Measurements from ENCODE around the gene PSME3. TPM values are rescaled to one million over a fixed set of nuclear protein-coding genes. Genes with fewer than 3 reads are reported as not detected.

The PSME3 gene
- total RNA-seq, 1 experiment from 2014 or later: 115 TPM

DNA sequence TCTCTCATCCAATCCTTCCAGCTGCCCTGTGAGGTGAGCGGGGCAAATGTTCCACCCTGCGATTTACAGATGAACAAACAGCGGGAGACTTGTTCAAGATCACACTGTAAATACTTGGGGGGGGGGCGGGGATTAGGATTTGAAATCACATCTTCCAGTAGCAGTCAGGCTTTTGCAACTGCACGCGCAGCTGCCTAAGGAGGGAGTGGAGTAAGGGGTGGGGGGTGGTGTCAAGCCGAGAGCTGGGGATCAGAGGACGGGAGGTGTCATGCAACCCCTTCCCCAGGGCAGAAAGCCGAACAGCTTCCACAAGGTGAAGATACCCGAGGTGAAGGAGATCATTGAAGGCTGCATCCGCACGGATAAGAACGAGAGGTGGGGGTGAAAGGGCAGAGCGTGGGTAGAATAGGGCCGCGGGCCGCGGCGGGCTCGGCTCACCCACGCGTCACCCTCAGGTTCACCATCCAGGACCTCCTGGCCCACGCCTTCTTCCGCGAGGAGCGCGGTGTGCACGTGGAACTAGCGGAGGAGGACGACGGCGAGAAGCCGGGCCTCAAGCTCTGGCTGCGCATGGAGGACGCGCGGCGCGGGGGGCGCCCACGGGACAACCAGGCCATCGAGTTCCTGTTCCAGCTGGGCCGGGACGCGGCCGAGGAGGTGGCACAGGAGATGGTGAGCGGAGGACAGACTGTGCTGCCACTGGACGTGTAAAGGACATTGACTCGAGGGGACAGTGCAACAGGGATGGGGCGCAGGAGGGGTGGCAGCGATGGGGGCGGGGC is 48.2 kb upstream of the PSME3 start:
- DNase-seq: no peak
- no peaks in the 10 kb centered on the region for H3K9me2 ChIP-seq (ENCODE audit: insufficient read depth)
- H3K79me2 ChIP-seq (ENCODE audit: low read depth): no peaks in the 10 kb centered on the region
- peaks cover 30% of the 10 kb centered on the region for H3K4me1 ChIP-seq (replicated peaks; ENCODE audit: insufficient read depth)
- H3K27me3 ChIP-seq (ENCODE audit: insufficient read depth, low read depth): no peaks in the 10 kb centered on the region
- H3K36me3 ChIP-seq (ENCODE audit: low read depth): no peaks in the 10 kb centered on the region
- CTCF ChIA-PET: no interaction called here
- no peak overlapping the region for H3K4me2 ChIP-seq
- H3K4me3 ChIP-seq: no peak overlapping the region
- POLR2A ChIA-PET (ENCODE audit: unreplicated experiment): interaction anchor here (1.0 kb wide), 1 partner anchor 93 kb away, joined by 4 read pairs; no protein-coding TSS in a partner anchor
- TF ChIP-seq EZH2 (IDR thresholded peaks at IDR 0.05; ENCODE audit: low read depth): no peak
- TF ChIP-seq, protein P1, sequence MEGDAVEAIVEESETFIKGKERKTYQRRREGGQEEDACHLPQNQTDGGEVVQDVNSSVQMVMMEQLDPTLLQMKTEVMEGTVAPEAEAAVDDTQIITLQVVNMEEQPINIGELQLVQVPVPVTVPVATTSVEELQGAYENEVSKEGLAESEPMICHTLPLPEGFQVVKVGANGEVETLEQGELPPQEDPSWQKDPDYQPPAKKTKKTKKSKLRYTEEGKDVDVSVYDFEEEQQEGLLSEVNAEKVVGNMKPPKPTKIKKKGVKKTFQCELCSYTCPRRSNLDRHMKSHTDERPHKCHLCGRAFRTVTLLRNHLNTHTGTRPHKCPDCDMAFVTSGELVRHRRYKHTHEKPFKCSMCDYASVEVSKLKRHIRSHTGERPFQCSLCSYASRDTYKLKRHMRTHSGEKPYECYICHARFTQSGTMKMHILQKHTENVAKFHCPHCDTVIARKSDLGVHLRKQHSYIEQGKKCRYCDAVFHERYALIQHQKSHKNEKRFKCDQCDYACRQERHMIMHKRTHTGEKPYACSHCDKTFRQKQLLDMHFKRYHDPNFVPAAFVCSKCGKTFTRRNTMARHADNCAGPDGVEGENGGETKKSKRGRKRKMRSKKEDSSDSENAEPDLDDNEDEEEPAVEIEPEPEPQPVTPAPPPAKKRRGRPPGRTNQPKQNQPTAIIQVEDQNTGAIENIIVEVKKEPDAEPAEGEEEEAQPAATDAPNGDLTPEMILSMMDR (conservative IDR thresholded peaks at IDR 0.05): no peak
- no TSS peak for BruUV-seq (replicated peaks)
- no peaks in the 10 kb centered on the region for H4K20me1 ChIP-seq (ENCODE audit: insufficient read depth)
- peaks cover 11% of the 10 kb centered on the region for H3F3A ChIP-seq (ENCODE audit: insufficient read depth, low read depth)
- H2AFZ ChIP-seq: no peak overlapping the region
- no peaks in the 10 kb centered on the region for H3K9me3 ChIP-seq (ENCODE audit: insufficient read depth, low read depth)
- intact Hi-C loops (cut with micrococcal nuclease; ENCODE audit: unreplicated experiment): no loop called here
- H3K27ac ChIP-seq: no peak overlapping the region

DNA sequence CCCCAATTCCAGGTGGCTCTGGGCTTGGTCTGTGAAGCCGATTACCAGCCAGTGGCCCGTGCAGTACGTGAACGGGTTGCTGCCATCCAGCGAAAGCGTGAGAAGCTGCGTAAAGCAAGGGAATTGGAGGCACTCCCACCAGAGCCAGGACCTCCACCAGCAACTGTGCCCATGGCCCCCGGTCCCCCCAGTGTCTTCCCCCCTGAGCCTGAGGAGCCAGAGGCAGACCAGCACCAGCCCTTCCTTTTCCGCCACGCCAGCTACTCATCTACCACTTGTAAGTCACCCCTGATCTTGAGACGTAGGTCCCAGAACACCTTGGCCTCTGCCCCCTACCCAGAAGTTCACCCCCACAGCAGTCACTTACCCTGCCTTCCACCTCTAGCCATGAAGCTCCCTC is 45.9 kb upstream of the PSME3 start:
- H2AFZ ChIP-seq: no peak overlapping the region
- no peaks in the 10 kb centered on the region for H3K79me2 ChIP-seq (ENCODE audit: low read depth)
- no peaks in the 10 kb centered on the region for H3K27me3 ChIP-seq (ENCODE audit: insufficient read depth, low read depth)
- TF ChIP-seq EZH2 (IDR thresholded peaks at IDR 0.05; ENCODE audit: low read depth): no peak
- TF ChIP-seq, protein P1 (conservative IDR thresholded peaks at IDR 0.05): no peak
- no TSS peak for BruUV-seq (replicated peaks)
- H3K36me3 ChIP-seq (ENCODE audit: low read depth): no peaks in the 10 kb centered on the region
- H3K4me2 ChIP-seq: no peak overlapping the region
- no peaks in the 10 kb centered on the region for H3K9me3 ChIP-seq (ENCODE audit: insufficient read depth, low read depth)
- intact Hi-C loops (cut with micrococcal nuclease; ENCODE audit: unreplicated experiment): no loop called here
- DNase-seq: no peak
- no peaks in the 10 kb centered on the region for H4K20me1 ChIP-seq (ENCODE audit: insufficient read depth)
- H3K9me2 ChIP-seq (ENCODE audit: insufficient read depth): no peaks in the 10 kb centered on the region
- H3K4me3 ChIP-seq: no peak overlapping the region
- CTCF ChIA-PET: no interaction called here
- H3K27ac ChIP-seq: no peak overlapping the region
- H3F3A ChIP-seq (ENCODE audit: insufficient read depth, low read depth): peaks cover 22% of the 10 kb centered on the region
- H3K4me1 ChIP-seq (replicated peaks; ENCODE audit: insufficient read depth): peaks cover 21% of the 10 kb centered on the region
- POLR2A ChIA-PET (ENCODE audit: unreplicated experiment): interaction anchor here (0.6 kb wide), 1 partner anchor 14 kb away, joined by 4 read pairs; the partner anchor contains the start of gene VPS25

DNA sequence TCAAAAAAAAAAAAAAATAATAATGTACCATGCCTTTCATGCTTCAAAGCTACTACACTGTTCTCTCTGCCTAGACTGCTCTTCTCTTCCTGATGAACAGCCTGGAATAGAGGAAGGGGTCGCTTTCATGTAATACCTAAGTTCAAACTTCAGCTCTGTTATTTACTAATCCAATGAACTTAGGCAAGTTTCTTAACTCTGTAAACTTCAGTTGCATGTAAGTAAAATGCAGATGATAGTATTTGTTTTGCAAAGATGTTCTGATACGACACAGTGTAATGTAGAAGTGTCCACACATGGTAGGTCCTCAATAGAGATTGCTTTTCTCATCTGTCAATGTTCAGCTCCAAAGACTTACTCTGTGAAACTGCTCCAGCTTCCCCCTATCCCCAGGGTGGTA is 41.2 kb upstream of the PSME3 start:
- H3K27ac ChIP-seq: no peak overlapping the region
- H3K4me3 ChIP-seq: no peak overlapping the region
- TF ChIP-seq, protein P1 (conservative IDR thresholded peaks at IDR 0.05): no peak
- no peak for TF ChIP-seq EZH2 (IDR thresholded peaks at IDR 0.05; ENCODE audit: low read depth)
- H3K36me3 ChIP-seq (ENCODE audit: low read depth): peaks cover 6% of the 10 kb centered on the region; the same call in 1 of the 2 replicates
- H3K9me3 ChIP-seq (ENCODE audit: insufficient read depth, low read depth): no peaks in the 10 kb centered on the region
- intact Hi-C loops (cut with micrococcal nuclease; ENCODE audit: unreplicated experiment): no loop called here
- ChIA-PET CTCF (interaction anchor here (0.5 kb wide), 1 partner anchor 99 kb away, joined by 3 read pairs; no protein-coding TSS in a partner anchor), POLR2A (ENCODE audit: unreplicated experiment) (no interaction called here)
- peaks cover 8% of the 10 kb centered on the region for H3K79me2 ChIP-seq (ENCODE audit: low read depth)
- peaks cover 15% of the 10 kb centered on the region for H3F3A ChIP-seq (ENCODE audit: insufficient read depth, low read depth)
- H3K9me2 ChIP-seq (ENCODE audit: insufficient read depth): no peaks in the 10 kb centered on the region
- peaks cover 1% of the 10 kb centered on the region for H3K4me1 ChIP-seq (replicated peaks; ENCODE audit: insufficient read depth)
- H4K20me1 ChIP-seq (ENCODE audit: insufficient read depth): no peaks in the 10 kb centered on the region
- H3K27me3 ChIP-seq (ENCODE audit: insufficient read depth, low read depth): no peaks in the 10 kb centered on the region
- no peak overlapping the region for H2AFZ ChIP-seq
- BruUV-seq (replicated peaks): no TSS peak
- DNase-seq: no peak
- H3K4me2 ChIP-seq: no peak overlapping the region

All from PC-9 (cell line).